Activated CD4-positive, CD25-positive, alpha-beta regulatory T cell treated with anti-CD3 and anti-CD28 coated beads, Interleukin-2, amount 50 U/mL, for 72 hours (primary cell): ENCODE measurements around the gene TEX28.
A peak's percentile ranks its signal among the peaks of the same experiment; 100 is the strongest.
"Not testable (repeated sequence)": the region's sequence is repeated elsewhere in the genome, so short reads cannot be mapped to it uniquely, and the experiment has no call there.

ENCODE experiments used
- DNase-seq: peaks from one replicate; pipeline ENCODE4 v3.0.0; 2021

The TEX28 gene

DNA sequence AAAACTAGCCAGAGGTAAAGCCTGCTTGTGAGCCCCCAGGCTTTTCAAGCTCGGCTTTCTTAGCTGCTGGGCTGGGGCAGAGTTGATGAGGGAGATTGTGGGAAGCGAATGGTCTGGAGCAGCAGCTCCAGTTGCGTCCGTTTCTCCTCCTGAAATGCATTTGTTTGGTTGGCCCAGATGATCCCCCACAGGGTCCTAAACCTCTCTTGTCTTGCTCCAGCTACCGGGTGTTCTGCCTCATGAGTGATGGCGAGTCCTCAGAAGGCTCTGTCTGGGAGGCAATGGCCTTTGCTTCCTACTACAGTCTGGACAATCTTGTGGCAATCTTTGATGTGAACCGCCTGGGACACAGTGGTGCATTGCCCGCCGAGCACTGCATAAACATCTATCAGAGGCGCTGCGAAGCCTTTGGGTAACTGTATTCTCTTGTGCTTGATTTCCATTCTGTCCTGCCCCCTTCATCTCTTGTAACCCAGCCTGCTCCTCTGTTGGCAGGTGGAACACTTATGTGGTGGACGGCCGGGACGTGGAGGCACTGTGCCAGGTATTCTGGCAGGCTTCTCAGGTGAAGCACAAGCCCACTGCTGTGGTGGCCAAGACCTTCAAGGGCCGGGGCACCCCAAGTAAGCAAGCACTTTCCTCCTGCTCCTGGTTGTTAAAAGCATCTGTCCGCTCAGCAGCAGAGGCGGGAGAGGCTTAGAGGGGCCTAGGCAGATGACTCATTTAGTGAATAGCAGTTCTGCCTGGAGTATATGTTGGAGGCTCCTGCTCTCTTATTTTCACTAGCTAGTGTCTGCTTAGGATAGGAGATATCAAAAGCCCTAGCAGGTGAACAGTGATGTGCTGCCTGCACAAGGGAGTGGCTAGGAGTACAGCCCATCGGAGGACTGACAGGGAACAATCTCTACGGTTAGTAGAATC lies 16.0 kb upstream of the TEX28 start:
- no peak for DNase-seq

DNA sequence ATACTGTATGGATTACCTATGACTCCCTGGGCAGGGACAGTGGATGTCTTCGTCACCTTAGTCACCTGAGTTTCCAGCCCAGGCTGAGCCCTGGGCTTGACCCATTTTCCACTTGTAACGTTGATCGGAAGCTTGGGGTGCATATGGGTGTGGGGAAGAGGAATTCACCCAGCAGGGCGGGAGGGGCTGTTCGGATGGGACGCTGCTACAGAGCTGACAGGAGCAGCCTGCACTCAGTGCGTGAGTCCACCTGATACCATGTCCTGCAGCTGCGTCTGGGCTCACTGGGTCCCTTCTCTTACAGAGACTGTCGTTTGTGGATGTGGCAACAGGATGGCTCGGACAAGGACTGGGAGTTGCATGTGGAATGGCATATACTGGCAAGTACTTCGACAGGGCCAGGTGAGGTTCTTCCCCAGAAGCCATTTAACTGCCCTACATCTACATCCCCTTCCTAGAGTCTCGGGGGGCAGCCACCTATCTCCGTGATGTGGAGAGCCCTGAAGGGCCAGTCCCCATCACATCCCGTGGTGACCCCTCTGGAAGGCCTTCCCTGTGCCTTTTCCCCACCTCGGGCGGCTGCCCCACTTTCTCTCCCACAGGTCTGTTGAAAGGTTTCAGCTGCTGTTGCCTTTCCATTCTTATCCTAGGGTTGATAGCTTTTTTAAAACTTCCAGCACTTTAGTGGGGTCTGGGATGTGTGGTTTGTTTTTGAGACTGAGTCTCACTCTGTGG lies 14.3 kb upstream of the TEX28 start:
- DNase-seq: no peak

DNA sequence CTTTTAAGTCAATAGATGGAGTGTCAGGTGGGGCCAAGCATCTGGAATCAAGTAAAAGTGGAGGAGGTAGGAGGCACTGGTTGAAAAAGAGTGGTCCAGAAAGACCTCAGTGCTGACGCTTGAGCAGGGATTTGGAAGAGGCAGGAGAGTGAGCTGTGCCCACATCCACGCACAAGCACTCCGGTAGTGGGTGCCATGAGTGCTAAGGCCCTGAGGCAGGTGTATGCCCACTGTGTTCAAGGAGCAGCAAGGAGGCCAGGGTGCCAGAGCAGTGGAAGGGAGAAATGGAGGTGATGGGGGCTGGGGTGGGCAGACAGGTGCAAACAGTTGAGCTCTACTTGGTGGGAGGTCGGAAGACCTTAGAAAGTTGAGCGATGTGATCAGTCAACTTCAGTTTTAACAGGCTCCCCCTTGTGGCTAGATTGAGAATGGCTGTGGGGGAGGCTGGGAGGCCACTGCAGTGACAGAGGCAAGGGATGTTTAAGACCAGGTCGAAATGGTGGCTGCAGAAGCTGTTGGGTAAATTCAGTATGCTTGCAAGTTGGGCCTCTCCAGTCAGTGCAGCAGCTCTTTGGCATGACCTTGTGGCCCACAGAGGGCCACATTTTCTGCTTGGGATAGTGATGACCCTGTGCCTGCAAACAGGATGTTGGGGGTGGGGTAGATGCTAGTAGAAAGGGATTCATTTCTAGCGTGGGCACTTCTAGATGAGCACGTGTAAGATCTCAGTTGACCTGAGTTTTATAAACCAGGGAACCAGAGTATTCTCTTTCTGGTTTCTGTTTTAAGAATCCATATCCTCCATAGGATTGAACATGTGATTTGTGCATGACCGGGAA lies 13.4 kb upstream of the TEX28 start:
- DNase-seq: peak; percentile 82

DNA sequence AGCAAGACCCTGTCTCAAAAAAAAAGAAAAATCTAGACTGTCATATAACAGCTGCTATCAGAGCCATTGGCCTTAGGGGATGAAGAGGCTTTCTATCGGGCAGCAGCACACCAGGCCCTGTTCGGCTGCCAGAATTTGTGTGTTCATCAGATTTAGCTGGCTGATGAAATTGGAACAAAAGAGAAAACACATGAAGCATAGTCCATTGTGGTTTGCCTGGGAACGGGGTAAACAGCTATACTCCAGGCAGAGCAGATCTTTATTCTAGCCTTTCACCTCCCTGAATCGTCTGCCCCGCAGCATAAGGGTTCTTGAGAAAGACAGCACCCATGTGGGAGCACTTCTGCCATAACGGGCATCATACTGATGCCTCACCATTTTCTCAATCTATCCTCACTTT lies 12.3 kb upstream of the TEX28 start:
- no peak for DNase-seq

DNA sequence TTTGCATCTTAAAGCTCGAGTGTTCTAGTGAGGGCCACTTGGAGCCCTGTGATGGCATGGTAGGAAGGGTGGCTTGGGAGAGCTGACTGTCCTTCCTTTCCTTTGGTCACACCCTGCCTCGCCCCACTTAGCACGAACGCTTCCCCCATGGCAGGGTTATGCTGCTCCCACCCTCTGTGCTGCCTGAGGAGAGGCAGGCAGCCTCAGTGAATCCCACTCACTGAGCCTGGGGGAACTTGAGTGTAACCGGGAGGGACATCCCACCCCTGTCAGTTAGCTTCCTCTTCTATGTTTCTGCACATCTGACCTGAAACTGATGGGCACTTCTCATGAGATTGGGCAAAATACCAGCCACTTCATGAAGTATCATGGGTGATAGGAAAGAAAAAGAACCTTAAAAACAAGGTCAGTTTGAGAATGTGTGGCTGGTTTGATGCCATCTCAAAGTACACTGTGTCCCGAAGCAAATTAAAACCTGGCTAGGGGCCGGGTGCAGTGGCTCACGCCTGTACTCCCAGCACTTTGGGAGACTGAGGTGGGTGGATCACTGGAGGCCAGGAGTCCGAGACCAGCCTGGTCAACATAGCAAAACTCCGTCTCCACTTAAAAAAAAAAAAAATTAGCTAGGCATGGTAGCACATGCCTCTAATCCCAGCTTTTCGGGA lies 10.7 kb upstream of the TEX28 start:
- no peak for DNase-seq

DNA sequence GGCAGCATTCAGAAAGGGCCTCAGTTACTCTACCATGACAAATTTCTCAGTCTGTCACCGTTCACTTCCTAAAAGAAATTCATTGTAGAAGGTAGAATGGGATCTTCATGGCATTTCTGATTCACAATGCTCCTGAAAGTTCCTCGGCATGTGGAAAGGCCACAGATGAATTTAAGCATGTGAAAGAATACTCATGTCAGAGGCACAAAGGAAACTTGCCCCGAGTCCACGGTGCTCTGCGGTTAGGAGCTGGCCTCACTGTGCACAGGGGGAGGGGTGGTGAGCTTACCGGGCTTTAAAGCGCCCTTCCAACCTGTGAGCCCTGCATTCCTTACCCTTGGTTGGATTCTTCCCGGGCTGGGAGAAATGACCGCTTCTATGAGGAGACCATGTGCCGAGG lies 9.9 kb upstream of the TEX28 start:
- no peak for DNase-seq

DNA sequence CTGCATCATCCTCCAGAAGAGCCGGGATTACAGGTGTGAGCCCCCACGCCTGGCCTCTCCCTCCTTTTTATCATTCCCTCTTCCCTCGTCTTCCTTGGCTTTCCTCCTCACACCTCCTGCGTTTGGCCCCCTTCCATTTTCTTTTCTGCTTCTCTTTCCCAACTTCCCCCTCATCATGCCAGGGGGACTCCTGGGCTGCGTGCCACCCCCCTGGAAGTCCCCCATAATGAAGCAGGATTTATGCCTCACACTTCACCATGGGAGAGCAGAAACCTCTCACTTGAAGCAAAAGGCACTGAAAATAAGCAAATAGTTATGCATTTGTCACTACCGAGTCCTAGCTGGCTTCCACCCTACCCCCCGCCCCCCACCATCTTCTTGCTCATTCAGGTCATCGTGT lies 8.6 kb upstream of the TEX28 start:
- no peak for DNase-seq

DNA sequence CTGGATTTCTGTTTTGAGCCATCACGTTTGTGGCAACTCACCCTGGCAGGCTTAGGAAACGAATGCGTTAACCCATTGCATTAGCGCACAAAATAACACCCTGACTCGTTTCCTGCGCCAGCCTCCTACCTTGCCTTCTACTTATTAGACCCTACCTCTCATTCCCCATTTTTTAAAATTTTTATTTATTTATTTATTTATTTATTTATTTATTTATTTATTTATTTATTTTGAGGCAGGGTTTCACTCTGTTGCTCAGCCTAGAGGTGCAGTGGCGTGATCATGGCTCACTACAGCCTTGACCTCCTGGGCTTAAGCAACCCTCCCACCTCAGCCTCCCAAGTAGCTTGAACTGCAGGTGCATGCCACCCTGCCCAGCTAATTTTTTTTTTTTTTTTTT lies 8.1 kb upstream of the TEX28 start:
- DNase-seq: not testable (repeated sequence)

DNA sequence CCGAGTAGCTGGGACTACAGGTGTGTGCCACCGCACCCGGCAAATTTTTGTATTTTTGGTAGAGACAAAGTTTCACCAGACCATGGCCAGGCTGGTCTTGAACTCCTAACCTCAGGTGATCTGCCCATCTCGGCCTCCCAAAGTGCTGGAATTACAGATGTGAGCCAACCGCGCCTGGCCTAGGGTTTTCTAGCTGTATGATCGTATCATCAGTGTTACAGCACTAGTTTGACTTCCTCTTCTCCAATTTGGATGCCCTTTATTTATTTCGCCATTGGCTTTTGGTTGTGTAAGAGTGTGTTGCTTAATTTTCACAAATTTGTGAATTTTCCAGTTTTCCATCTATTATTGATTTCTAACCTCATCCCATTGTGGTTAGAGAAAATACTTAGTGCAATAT lies 5.9 kb upstream of the TEX28 start:
- no peak for DNase-seq

DNA sequence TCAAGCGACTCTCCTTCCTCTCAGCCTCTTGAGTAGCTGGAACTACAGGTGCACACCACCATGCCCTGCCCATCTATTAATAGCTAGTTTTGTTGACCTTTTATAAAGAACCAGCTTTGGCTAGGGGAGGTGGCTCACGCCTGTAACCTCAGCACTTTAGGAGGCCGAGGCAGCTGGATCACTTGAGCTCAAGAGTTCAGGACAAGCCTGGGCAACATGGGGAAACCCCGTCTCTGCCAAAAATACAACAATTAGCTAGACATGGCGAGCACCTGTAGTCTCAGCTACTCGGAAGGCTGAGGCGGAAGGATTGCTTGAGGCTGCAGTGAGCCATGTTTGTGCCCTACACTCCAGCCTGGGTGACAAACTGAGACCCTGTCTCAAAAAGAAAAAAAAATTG lies 3.4 kb upstream of the TEX28 start:
- DNase-seq: no peak

DNA sequence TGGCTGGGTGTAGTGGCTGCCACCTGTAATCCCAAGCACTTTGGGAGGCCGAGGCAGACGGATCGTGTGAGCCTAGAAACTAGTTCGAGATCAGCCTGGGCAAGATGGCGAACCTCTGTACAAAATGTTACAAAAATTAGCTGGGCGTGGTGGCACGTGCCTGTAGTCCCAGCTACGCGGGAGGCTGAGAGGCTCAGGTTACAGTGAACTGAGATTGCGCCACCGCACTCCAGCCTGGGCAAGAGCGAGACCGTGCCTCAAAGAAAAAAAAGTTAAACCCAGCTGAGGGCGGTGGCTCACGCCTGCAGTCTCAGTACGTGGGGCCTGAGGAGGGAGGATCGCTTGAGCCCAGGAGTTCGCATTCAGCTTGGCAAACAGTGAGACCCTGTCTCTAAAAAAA lies 1.8 kb upstream of the TEX28 start:
- no peak for DNase-seq

DNA sequence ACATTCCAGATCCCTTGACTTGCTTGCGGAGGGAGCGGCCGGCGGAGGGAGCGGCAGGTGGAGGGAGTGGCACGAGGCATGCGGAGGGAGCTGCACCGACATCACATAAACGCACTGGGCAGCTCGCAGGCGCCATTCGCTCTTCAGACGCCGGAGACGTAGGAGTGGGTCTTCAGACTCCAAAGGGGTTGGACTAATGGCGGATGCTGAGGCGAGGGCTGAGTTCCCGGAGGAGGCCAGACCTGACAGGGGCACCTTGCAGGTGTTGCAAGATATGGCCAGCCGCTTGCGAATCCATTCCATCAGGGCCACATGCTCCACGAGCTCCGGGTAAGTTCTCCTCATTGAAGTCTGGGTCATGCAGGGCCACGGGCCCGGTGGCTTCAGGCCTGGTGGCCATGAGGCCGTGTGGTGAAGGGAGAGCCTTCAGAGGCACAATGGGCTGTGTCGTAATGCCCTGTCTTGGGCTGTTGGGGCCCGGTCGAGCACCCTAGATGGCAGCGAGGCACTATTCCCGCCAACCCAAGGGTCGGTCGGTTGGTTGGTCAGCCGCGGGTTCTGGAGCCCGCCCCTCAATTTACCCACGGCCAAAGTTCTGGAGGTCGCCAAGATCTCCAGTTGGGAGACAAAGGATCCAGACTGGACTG lies 863 bp upstream of the TEX28 start, which contains the start of gene TKTL1:
Gene TKTL1, plus strand, starts transcription at position 132 of the 647 bp plus-strand sequence. Its CDS starts 65 bp downstream, at position 197.
- DNase-seq: no peak

DNA sequence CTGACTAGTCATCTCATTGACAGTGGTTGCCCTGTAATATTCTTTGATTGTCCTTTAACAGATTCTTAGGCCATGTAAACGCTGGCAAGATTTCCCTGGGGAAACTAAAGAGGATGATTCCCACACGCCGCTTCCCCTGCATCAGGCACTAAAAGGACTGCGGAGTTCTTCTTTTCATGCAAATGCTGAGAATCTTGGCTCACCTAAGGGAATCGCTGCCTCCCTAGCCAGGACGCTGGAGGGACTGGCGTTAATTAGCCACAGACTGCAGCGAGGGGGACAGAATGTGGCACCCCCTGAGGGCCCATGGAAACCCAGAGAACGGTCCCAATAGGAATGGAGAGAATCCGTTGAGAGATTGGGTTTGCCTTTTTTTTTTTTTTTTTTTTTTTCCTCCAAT lies 8.5 kb downstream of the TEX28 start:
- not testable (repeated sequence) for DNase-seq

DNA sequence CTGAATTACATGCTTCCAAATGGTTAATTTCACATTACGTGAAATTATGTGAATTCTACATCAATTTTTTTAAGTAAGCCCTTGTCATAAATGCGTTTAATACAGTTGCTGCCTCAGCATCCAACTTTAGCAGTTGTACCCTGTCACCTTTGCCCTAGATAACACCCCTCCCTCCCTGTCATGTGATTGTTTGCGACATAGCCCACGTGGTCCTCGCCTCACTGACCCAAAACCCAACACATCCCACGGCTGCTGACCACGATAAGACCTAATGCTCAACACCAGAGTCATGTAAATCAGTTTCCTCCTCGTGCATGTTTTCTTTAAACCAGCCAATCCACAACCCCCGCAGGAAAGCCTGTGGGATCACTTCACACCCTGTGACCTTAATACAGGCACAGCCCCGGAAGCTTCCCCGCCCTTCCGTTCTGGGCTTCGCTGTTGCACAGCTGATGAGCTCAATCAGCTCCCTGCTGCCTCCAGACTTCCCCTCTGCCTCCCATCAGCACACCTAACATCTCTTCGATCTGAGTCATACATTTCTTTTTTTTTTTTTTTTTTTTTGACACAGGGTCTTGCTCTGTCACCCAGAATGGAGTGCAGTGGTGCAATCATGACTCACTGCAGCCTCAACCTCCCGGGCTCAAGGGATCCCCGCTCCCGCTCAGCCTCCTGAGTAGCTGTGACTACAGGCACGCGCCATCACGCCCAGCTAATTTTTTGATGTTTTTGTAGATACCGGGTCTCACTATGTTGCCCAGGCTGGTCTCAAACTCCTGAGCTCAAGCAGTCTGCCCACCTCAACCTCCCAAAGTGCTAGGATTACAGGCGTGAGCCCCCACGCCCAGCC lies 10.2 kb downstream of the TEX28 start:
- not testable (repeated sequence) for DNase-seq

DNA sequence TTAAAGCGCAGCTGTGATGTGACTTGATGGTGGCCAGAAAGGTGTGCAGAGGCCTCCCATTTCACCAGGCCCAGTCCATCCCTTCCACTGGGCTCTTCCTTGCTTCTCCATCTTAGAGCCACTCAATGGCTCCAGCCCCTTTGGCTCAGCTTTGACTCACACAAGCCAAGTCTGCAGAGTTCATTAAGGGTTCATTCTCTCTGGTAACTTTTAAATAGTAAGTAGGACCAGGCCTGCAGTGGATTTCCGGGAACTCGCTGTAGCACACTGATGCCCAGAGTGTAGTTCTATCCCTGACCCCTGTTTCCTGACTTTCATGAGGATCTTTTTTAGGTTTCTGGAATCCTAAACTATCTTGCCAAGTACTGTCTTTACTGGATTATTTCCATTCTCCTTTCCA lies 25.7 kb downstream of the TEX28 start:
- DNase-seq: not testable (repeated sequence)

DNA sequence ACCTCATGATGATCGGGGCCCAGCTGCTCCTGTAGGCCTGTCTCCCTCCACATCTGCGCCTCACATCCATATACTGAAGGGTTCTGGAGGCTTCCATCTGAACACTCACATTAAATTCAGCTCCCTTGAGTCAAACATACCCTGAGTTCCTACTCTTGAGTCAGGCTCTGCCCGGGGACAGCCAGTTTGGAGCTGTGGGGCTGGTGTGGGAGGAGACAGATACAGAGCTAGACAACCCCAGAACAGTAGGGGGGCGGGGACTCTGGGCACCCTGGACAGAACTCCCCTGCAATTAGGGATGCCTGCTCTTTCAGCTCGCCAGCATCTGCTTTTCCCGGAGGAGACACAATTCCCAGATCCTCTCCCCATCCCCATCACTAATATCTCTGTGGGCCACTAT lies 31.9 kb downstream of the TEX28 start:
- not testable (repeated sequence) for DNase-seq

DNA sequence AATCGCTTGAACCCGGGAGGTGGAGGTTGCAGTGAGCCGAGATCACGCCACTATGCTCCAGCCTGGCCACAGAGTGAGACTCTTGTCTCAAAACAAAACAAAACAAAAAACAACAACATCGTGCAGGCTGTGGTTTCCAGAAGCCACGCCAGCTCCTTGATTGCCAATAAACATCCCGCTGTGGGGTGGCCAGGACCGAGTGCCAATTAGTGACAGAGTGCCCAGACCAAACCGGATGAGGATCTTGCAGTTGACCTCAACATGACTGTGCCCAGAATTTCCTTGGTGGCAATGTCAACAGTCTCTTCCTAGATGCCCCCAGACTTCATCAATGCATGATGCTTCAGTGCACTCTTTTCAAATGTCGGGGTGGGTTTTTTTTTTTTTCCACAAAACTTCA lies 36.2 kb downstream of the TEX28 start:
- DNase-seq: not testable (repeated sequence)

DNA sequence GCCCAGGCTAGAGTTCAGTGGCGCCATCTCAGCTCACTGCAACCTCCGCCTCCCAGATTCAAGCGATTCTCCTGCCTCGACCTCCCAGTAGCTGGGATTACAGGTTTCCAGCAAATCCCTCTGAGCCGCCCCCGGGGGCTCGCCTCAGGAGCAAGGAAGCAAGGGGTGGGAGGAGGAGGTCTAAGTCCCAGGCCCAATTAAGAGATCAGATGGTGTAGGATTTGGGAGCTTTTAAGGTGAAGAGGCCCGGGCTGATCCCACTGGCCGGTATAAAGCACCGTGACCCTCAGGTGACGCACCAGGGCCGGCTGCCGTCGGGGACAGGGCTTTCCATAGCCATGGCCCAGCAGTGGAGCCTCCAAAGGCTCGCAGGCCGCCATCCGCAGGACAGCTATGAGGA lies 37.6 kb downstream of the TEX28 start, which contains the start of gene OPN1MW3:
Gene OPN1MW3, plus strand, starts transcription at position 301 of the 400 bp plus-strand sequence. Its CDS starts 38 bp downstream, at position 339.
- DNase-seq: not testable (repeated sequence)

DNA sequence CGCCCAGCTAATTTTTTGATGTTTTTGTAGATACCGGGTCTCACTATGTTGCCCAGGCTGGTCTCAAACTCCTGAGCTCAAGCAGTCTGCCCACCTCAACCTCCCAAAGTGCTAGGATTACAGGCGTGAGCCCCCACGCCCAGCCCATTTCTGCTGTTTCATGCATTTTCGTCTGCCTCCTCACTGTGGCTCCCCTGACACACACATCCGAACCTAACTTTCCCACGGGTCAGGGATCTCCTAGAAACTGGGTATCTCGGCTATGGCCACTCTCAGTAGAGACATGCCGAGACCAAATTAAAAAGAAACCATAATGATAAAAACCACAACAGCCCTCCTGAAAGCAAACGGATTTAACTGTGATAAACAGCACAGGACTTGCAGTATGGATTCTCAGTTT lies 46.8 kb downstream of the TEX28 start:
- not testable (repeated sequence) for DNase-seq

DNA sequence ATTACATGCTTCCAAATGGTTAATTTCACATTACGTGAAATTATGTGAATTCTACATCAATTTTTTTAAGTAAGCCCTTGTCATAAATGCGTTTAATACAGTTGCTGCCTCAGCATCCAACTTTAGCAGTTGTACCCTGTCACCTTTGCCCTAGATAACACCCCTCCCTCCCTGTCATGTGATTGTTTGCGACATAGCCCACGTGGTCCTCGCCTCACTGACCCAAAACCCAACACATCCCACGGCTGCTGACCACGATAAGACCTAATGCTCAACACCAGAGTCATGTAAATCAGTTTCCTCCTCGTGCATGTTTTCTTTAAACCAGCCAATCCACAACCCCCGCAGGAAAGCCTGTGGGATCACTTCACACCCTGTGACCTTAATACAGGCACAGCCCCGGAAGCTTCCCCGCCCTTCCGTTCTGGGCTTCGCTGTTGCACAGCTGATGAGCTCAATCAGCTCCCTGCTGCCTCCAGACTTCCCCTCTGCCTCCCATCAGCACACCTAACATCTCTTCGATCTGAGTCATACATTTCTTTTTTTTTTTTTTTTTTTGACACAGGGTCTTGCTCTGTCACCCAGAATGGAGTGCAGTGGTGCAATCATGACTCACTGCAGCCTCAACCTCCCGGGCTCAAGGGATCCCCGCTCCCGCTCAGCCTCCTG lies 47.4 kb downstream of the TEX28 start:
- DNase-seq: not testable (repeated sequence)
